Naive thymus-derived CD8-positive, alpha-beta T cell (primary cell): ENCODE results near the gene PRPS1. TPM values are rescaled to one million over a fixed set of nuclear protein-coding genes. Genes with fewer than 3 reads are reported as not detected.
A peak's percentile ranks its signal among the peaks of the same experiment; 100 is the strongest.
"Not testable (repeated sequence)": the region's sequence is repeated elsewhere in the genome, so short reads cannot be mapped to it uniquely, and the experiment has no call there.

Source experiments
- ATAC-seq, 2 donors: fragments of 150-1000 bp; cut with Tn5 transposase in 1 of 2; sonication (Bioruptor Pico), chemical (Tn5 transposase) in 1 of 2; 1 replicate in 1 of 2; 2 replicates in 1 of 2; pipeline ENCODE4 v1.10.0; 2021; ENCODE audit warnings: mild to moderate bottlenecking in 2 of 2, moderate library complexity in 2 of 2
- POLR2A ChIA-PET: fragments of 350-600 bp; sonication (Branson Sonifier 250); formaldehyde crosslinking; loops from one replicate; lab custom pipeline; 2021; ENCODE audit warnings: antibody characterized with exemption; lab: Charles Lee
- DNase-seq, 10 donors: peaks; one replicate each; pipeline versions ENCODE4 v3.0.0 to v3.0.0-alpha.2; 2020 to 2022
- H3K27ac Mint-ChIP-seq, 10 donors: one replicate each; pipeline ENCODE4 v1.8.0; 2020 to 2022; ENCODE audit warnings: mild to moderate bottlenecking in 10 of 10, mixed read lengths in 10 of 10, moderate library complexity in 4 of 10, inconsistent platforms in 1 of 10
- H3K27me3 Mint-ChIP-seq, 5 donors: one replicate each; pipeline ENCODE4 v1.8.0; 2021 to 2022; ENCODE audit warnings: mixed read lengths in 5 of 5
- H3K36me3 Mint-ChIP-seq, 3 donors: one replicate each; pipeline ENCODE4 v1.8.0; 2020 to 2022; ENCODE audit warnings: mixed read lengths in 3 of 3, mild to moderate bottlenecking in 2 of 3, inconsistent platforms in 1 of 3
- H3K4me1 Mint-ChIP-seq, 4 donors: one replicate each; pipeline ENCODE4 v1.8.0; 2021 to 2022; ENCODE audit warnings: mixed read lengths in 4 of 4
- H3K4me3 Mint-ChIP-seq, 10 donors: one replicate each; pipeline ENCODE4 v1.8.0; 2020 to 2022; ENCODE audit warnings: mild to moderate bottlenecking in 10 of 10, mixed read lengths in 10 of 10, moderate library complexity in 6 of 10, inconsistent platforms in 1 of 10
- H3K9me3 Mint-ChIP-seq, 9 donors: one replicate each; pipeline ENCODE4 v1.8.0; 2020 to 2022; ENCODE audit warnings: mixed read lengths in 9 of 9, mild to moderate bottlenecking in 3 of 9, inconsistent platforms in 1 of 9, moderate library complexity in 1 of 9
- polyA plus RNA-seq, 3 donors: library from polyadenylated mRNA; unstranded; fragments of 300-500 nt; fragmentation: Illumina TruSeq; gene quantifications; one replicate each; pipeline ENCODE4 v1.2.3, GENCODE V29; 2021
- total RNA-seq, 8 experiments: library from RNA in 2 of 8; stranded (reverse) in 2 of 8; gene quantifications; one replicate each; pipeline ENCODE4 v1.2.3 and lab custom pipeline; 2021 to 2026

PRPS1 gene
- total and polyA plus RNA-seq, 5 experiments from 2014 or later, result 53.8 to 66.3 (median 61.6) TPM

- no peak for DNase-seq
- Mint-ChIP-seq H3K36me3 (no peaks in the 10 kb centered on the region), H3K4me1 (no peaks in the 10 kb centered on the region), H3K9me3 (no peaks in the 10 kb centered on the region), H3K27ac (no peak overlapping the region), H3K4me3 (no peak overlapping the region), H3K27me3 (no peaks in the 10 kb centered on the region)
- ATAC-seq, result no peak
- POLR2A ChIA-PET, result no interaction called here
Measured at GRCh38 chrX:107603429-107604159, 24.7 kb upstream of the PRPS1 start.

GRCh38 chrX:107609061-107609460 lies 19.2 kb upstream of the PRPS1 start:
- H3K27me3 Mint-ChIP-seq, H3K4me3 Mint-ChIP-seq, H3K36me3 Mint-ChIP-seq, H3K27ac Mint-ChIP-seq, DNase-seq, ATAC-seq, POLR2A ChIA-PET, H3K4me1 Mint-ChIP-seq, H3K9me3 Mint-ChIP-seq: not testable (repeated sequence)

GRCh38 chrX:107610667-107611066 lies 17.6 kb upstream of the PRPS1 start:
- peaks cover 0 to 2% (median 0%) of the 10 kb centered on the region in 4 donors for H3K4me1 Mint-ChIP-seq
- ATAC-seq, result no peak
- H3K27ac Mint-ChIP-seq, result no peak overlapping the region
- no peaks in the 10 kb centered on the region for H3K36me3 Mint-ChIP-seq
- no peaks in the 10 kb centered on the region for H3K27me3 Mint-ChIP-seq
- peaks cover 0 to 2% (median 0%) of the 10 kb centered on the region in 9 donors for H3K9me3 Mint-ChIP-seq
- POLR2A ChIA-PET, result no interaction called here
- DNase-seq, result no peak
- H3K4me3 Mint-ChIP-seq, result no peak overlapping the region

- Mint-ChIP-seq H3K27ac (no peak overlapping the region), H3K36me3 (no peaks in the 10 kb centered on the region), H3K4me3 (no peak overlapping the region), H3K9me3 (no peaks in the 10 kb centered on the region), H3K27me3 (peaks cover 0 to 2% (median 0%) of the 10 kb centered on the region in 5 donors), H3K4me1 (peaks cover 0 to 2% (median 0%) of the 10 kb centered on the region in 4 donors)
- ATAC-seq (no peak), DNase-seq (no peak)
- POLR2A ChIA-PET, result no interaction called here
Measured at GRCh38 chrX:107619885-107620322, 8.4 kb upstream of the PRPS1 start.

- DNase-seq (no peak), ATAC-seq (no peak)
- Mint-ChIP-seq H3K4me1 (peaks cover 5 to 17% (median 9%) of the 10 kb centered on the region in 4 donors), H3K27me3 (no peaks in the 10 kb centered on the region), H3K36me3 (no peaks in the 10 kb centered on the region), H3K9me3 (no peaks in the 10 kb centered on the region), H3K27ac (peak overlapping the region in 1 of 10 donors; percentile 10), H3K4me3 (no peak overlapping the region)
- POLR2A ChIA-PET, result no interaction called here
Measured at GRCh38 chrX:107624893-107625292, 3.4 kb upstream of the PRPS1 start.

- Mint-ChIP-seq H3K27me3 (no peaks in the 10 kb centered on the region), H3K36me3 (no peaks in the 10 kb centered on the region), H3K4me1 (peaks cover 5 to 25% (median 18%) of the 10 kb centered on the region in 4 donors), H3K9me3 (no peaks in the 10 kb centered on the region), H3K4me3 (no peak overlapping the region), H3K27ac (no peak overlapping the region)
- DNase-seq, result no peak
- POLR2A ChIA-PET, result no interaction called here
- ATAC-seq, result no peak
Measured at GRCh38 chrX:107625739-107626138, 2.6 kb upstream of the PRPS1 start.

GRCh38 chrX:107626481-107626880 lies 1.8 kb upstream of the PRPS1 start:
- no peak overlapping the region for H3K27ac Mint-ChIP-seq
- H3K36me3 Mint-ChIP-seq, result no peaks in the 10 kb centered on the region
- POLR2A ChIA-PET, result no interaction called here
- no peak overlapping the region for H3K4me3 Mint-ChIP-seq
- no peak for DNase-seq
- H3K4me1 Mint-ChIP-seq, result peaks cover 5 to 29% (median 21%) of the 10 kb centered on the region in 4 donors
- H3K27me3 Mint-ChIP-seq, result no peaks in the 10 kb centered on the region
- H3K9me3 Mint-ChIP-seq, result no peaks in the 10 kb centered on the region
- ATAC-seq, result no peak

GRCh38 chrX:107626916-107627315 lies 1.4 kb upstream of the PRPS1 start:
- POLR2A ChIA-PET, result no interaction called here
- H3K9me3 Mint-ChIP-seq, result no peaks in the 10 kb centered on the region
- H3K27ac Mint-ChIP-seq, result no peak overlapping the region
- no peak overlapping the region for H3K4me3 Mint-ChIP-seq
- H3K27me3 Mint-ChIP-seq, result no peaks in the 10 kb centered on the region
- ATAC-seq, result no peak
- DNase-seq, result no peak
- no peaks in the 10 kb centered on the region for H3K36me3 Mint-ChIP-seq
- peaks cover 5 to 30% (median 22%) of the 10 kb centered on the region in 4 donors for H3K4me1 Mint-ChIP-seq

GRCh38 chrX:107628662-107629539 lies 591 bp downstream of the PRPS1 start:
- H3K4me3 Mint-ChIP-seq, result peak overlapping the region; percentile 87 to 97 (median 94)
- no peaks in the 10 kb centered on the region for H3K9me3 Mint-ChIP-seq
- DNase-seq (peak in 9 of 10 donors; percentile 17 to 84 (median 56)), ATAC-seq (peak; percentile 58 to 66)
- H3K27me3 Mint-ChIP-seq, result no peaks in the 10 kb centered on the region
- POLR2A ChIA-PET, result interaction anchor here (0.6 to 1.8 kb wide), 14 partner anchors 11 to 630 kb away, joined by 3 to 13 read pairs (median 4); partner anchors contain the start of genes MID2 and PSMD10
- H3K36me3 Mint-ChIP-seq, result peaks cover 0 to 5% (median 0%) of the 10 kb centered on the region in 3 donors
- H3K27ac Mint-ChIP-seq, result peak overlapping the region; percentile 87 to 97 (median 94)
- peaks cover 8 to 41% (median 30%) of the 10 kb centered on the region in 4 donors for H3K4me1 Mint-ChIP-seq

- Mint-ChIP-seq H3K9me3 (no peaks in the 10 kb centered on the region), H3K36me3 (peaks cover 0 to 5% (median 0%) of the 10 kb centered on the region in 3 donors), H3K4me1 (peaks cover 6 to 41% (median 30%) of the 10 kb centered on the region in 4 donors), H3K27ac (peak overlapping the region in 6 of 10 donors; percentile 87 to 97 (median 92)), H3K4me3 (peak overlapping the region; percentile 87 to 97 (median 94)), H3K27me3 (no peaks in the 10 kb centered on the region)
- DNase-seq (peak in 2 of 10 donors; percentile 6 to 9), ATAC-seq (no peak)
- POLR2A ChIA-PET, result interaction anchor here (0.6 to 1.8 kb wide), 7 partner anchors 11 to 630 kb away, joined by 3 to 13 read pairs (median 4); no protein-coding TSS in a partner anchor
Measured at GRCh38 chrX:107629540-107629909, 1.2 kb downstream of the PRPS1 start.

- POLR2A ChIA-PET, result no interaction called here
- H3K4me3 Mint-ChIP-seq, result peak overlapping the region; percentile 87 to 97 (median 94)
- H3K27me3 Mint-ChIP-seq, result no peaks in the 10 kb centered on the region
- peaks cover 6 to 41% (median 31%) of the 10 kb centered on the region in 4 donors for H3K4me1 Mint-ChIP-seq
- H3K9me3 Mint-ChIP-seq, result no peaks in the 10 kb centered on the region
- DNase-seq (no peak), ATAC-seq (no peak)
- H3K36me3 Mint-ChIP-seq, result peaks cover 0 to 5% (median 0%) of the 10 kb centered on the region in 3 donors
- H3K27ac Mint-ChIP-seq, result peak overlapping the region in 4 of 10 donors; percentile 21 to 89 (median 58)
Measured at GRCh38 chrX:107630031-107630689, 1.9 kb downstream of the PRPS1 start.

- Mint-ChIP-seq H3K36me3 (peaks cover 0 to 7% (median 0%) of the 10 kb centered on the region in 3 donors), H3K27ac (no peak overlapping the region), H3K9me3 (no peaks in the 10 kb centered on the region), H3K4me3 (peak overlapping the region in 2 of 10 donors; percentile 41 to 52), H3K27me3 (no peaks in the 10 kb centered on the region), H3K4me1 (peaks cover 8 to 51% (median 41%) of the 10 kb centered on the region in 4 donors)
- DNase-seq (no peak), ATAC-seq (no peak)
- POLR2A ChIA-PET, result no interaction called here
Measured at GRCh38 chrX:107632346-107632745, 4.0 kb downstream of the PRPS1 start.
